ENCODE results near the gene WDR54. TPM values are rescaled to one million over a fixed set of nuclear protein-coding genes. Genes with fewer than 3 reads are reported as not detected.

Gene WDR54
- total and polyA plus RNA-seq, 11 donors: 1.4 to 6.5 (median 3.0) TPM

DNA sequence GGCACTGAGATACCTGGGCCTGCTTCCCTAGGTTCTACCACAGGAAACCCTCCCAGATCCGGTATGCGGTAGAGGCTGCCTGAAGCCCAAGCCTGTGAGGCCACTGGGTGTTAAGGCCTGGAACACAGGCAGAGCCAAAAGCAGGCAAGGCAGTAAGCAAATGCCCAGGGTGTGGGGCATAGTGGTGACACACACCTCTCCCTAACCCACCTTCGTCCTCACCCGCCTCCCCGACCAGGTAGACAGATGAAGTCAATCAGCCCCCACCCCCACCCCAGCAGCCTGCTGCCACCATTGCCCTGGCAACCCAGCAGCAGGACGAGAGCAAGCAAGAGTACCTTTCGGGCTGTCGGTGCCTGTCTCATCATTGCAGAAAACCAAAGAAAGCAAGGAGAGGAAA is 47.5 kb upstream of the WDR54 start:
- intact Hi-C loops (cut with DNase I): no loop called here

DNA sequence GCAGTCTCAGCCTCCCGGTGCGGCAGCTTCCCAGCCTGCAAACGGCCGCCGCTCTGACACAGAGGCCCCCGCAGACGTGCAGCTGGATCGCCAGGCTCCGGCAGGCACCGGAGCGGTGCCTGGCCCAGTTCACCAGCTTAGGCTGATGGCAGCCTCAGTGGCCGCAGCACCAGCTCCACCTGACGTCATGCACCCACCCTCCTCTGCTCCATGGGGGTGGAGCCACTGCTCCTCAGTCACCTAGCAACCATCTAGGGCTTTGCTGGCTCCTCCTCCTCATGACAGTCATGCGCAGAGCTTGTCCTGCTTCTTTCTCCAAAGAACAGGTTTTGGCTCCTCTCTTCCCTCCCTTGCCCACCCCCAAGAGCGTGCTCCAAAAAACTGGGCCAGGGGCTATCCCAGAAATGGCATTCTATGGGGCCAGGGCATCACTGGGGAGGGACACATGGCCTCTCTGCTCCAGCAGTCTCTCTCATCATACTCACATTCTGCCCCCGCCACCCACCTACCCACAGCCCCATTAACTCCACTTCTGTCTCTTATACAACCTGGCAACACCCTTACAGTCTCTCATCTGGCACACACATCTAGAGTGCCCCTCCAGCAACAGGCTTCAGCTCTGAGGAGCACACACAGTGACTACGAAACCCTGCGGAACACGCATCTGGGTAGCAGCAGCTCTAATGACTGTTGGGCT is 46.9 kb upstream of the WDR54 start:
- peak; percentile 92 to 96 (median 94) for ATAC-seq
- Histone ChIP-seq H3K4me3 (peak overlapping the region in 11 of 12 donors; percentile 14 to 56 (median 46)), H3K9me3 (no peaks in the 10 kb centered on the region), H3K4me1 (peaks cover 4 to 57% (median 40%) of the 10 kb centered on the region in 12 donors), H3K27ac (peak overlapping the region in 9 of 12 donors; percentile 12 to 74 (median 48)), H3K27me3 (no peaks in the 10 kb centered on the region), H3K36me3 (peaks cover 2 to 63% (median 42%) of the 10 kb centered on the region in 9 donors)
- intact Hi-C loops (cut with DNase I): no loop called here
- peak; percentile 76 to 86 (median 81) for DNase-seq
- TF ChIP-seq, protein P1, sequence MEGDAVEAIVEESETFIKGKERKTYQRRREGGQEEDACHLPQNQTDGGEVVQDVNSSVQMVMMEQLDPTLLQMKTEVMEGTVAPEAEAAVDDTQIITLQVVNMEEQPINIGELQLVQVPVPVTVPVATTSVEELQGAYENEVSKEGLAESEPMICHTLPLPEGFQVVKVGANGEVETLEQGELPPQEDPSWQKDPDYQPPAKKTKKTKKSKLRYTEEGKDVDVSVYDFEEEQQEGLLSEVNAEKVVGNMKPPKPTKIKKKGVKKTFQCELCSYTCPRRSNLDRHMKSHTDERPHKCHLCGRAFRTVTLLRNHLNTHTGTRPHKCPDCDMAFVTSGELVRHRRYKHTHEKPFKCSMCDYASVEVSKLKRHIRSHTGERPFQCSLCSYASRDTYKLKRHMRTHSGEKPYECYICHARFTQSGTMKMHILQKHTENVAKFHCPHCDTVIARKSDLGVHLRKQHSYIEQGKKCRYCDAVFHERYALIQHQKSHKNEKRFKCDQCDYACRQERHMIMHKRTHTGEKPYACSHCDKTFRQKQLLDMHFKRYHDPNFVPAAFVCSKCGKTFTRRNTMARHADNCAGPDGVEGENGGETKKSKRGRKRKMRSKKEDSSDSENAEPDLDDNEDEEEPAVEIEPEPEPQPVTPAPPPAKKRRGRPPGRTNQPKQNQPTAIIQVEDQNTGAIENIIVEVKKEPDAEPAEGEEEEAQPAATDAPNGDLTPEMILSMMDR (IDR thresholded peaks at IDR 0.05): no peak
- TF ChIP-seq POLR2A (IDR thresholded peaks at IDR 0.05): no peak
- WGBS, 4 donors: 52 to 56% (median 55%) methylated on average over 19 of the region's 19 CpGs

More for the DNA sequence above, 47.5 kb upstream of the WDR54 start:
- peak overlapping the region in 11 of 12 donors; percentile 14 to 56 (median 46) for H3K4me3 ChIP-seq
- ATAC-seq: peak in 2 of 4 donors; percentile 3 to 16
- H3K4me1 ChIP-seq: peaks cover 4 to 50% (median 34%) of the 10 kb centered on the region in 12 donors
- TF ChIP-seq POLR2A (IDR thresholded peaks at IDR 0.05): no peak
- no peaks in the 10 kb centered on the region for H3K27me3 ChIP-seq
- WGBS, 4 donors: 53 to 77% (median 71%) methylated on average over 4 to 8 of the region's 8 CpGs
- H3K36me3 ChIP-seq: peaks cover 5 to 70% (median 49%) of the 10 kb centered on the region in 9 donors
- H3K9me3 ChIP-seq: no peaks in the 10 kb centered on the region
- DNase-seq: no peak
- peak overlapping the region in 10 of 12 donors; percentile 12 to 74 (median 38) for H3K27ac ChIP-seq

DNA sequence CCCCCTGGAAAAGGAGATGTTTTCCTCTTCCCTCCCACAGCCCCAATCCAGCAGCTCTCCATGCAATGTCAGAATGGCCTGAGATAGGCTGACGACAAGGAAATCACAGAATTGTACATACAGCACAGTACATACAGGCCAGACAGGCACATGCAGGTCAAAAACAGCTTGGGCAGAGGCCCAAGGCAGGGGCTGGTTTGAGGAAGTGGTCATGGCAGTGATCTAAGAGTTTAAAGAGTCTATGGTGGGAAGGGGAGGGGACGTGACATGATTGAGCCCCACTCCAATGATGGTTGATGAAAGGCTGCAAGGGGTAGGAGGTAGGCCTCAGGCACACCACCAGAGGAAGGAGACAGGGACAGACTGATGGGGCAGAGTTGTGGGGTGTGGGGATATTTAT is 45.7 kb upstream of the WDR54 start:
- no peak overlapping the region for H3K27ac ChIP-seq
- DNase-seq (no peak), ATAC-seq (no peak)
- H3K4me1 ChIP-seq: peaks cover 4 to 69% (median 52%) of the 10 kb centered on the region in 12 donors
- H3K4me3 ChIP-seq: no peak overlapping the region
- H3K36me3 ChIP-seq: peaks cover 2 to 52% (median 30%) of the 10 kb centered on the region in 9 donors
- TF ChIP-seq, protein P1 (IDR thresholded peaks at IDR 0.05): no peak
- TF ChIP-seq POLR2A (IDR thresholded peaks at IDR 0.05): no peak
- H3K27me3 ChIP-seq: no peaks in the 10 kb centered on the region
- H3K9me3 ChIP-seq: no peaks in the 10 kb centered on the region
- intact Hi-C loops (cut with DNase I): no loop called here
- WGBS, 4 donors: 86 to 93% (median 89%) methylated on average over 2 of the region's 2 CpGs

DNA sequence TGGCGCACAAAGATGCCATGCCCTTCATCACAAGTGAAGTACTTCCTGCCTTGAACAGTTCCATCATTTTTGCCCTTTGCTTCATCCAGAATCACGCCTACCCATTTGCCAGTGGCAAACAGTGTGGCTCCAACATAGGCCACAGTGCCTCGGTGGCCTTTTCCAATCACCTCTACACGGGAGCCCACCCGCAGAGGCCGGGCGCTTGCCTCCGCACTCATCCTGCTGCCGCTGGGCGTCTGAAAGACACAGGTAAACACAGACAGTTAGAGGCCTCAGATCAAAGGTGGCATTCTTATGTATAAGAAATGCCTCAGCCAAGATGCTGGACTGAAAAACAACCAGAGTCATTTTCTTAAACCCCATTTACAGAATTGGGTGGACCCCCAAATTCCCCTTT is 43.5 kb upstream of the WDR54 start:
- WGBS, 4 donors: 91 to 94% (median 94%) methylated on average over 10 of the region's 10 CpGs
- TF ChIP-seq POLR2A (IDR thresholded peaks at IDR 0.05): no peak
- TF ChIP-seq, protein P1 (IDR thresholded peaks at IDR 0.05): no peak
- no peaks in the 10 kb centered on the region for H3K27me3 ChIP-seq
- ATAC-seq (no peak), DNase-seq (no peak)
- intact Hi-C loops (cut with DNase I): no loop called here
- H3K4me1 ChIP-seq: peaks cover 0 to 75% (median 56%) of the 10 kb centered on the region in 12 donors
- no peaks in the 10 kb centered on the region for H3K9me3 ChIP-seq
- peaks cover 0 to 31% (median 22%) of the 10 kb centered on the region in 9 donors for H3K36me3 ChIP-seq
- H3K27ac ChIP-seq: no peak overlapping the region
- H3K4me3 ChIP-seq: no peak overlapping the region

Measured in heart left ventricle (tissue), 16 donors.